SH-SY5Y (cell line): Measurements from ENCODE around the gene CDK5.

Experiments
- GATA2 ChIP-seq: IDR thresholded peaks from 2 replicates; pipeline ENCODE4 v1.6.1; 2011; ENCODE audit warnings: mild to moderate bottlenecking, low read depth, low read length
- GATA3 ChIP-seq: IDR thresholded peaks from 2 replicates; pipeline ENCODE4 v1.6.1; 2011; ENCODE audit warnings: low read depth, mild to moderate bottlenecking, low read length, moderate library complexity

GRCh38 chr7:151099486-151100211 is 42.0 kb upstream of the CDK5 start:
- TF ChIP-seq GATA3 (no peak), GATA2 (no peak)
